A673 (cell line): ENCODE data around the gene AMIGO1. TPM values are rescaled to one million over a fixed set of nuclear protein-coding genes. Genes with fewer than 3 reads are reported as not detected.

Source experiments
- BruUV-seq: library from RNA; stranded (reverse); fragments of 400-500 nt; replicated peaks from 2 replicates; lab custom pipeline; 2021; lab: Mats Ljungman, UMichigan
- CTCF ChIA-PET: fragments of 300-600 bp; sonication (Branson Sonifier 250); formaldehyde crosslinking; loops from one replicate; lab custom pipeline; 2022; ENCODE audit warnings: antibody characterized with exemption; lab: Charles Lee
- POLR2A ChIA-PET: fragments of 300-600 bp; sonication (Branson Sonifier 250); formaldehyde crosslinking; loops from one replicate; lab custom pipeline; 2022; ENCODE audit warnings: antibody characterized with exemption; ENCODE audit not compliant: low non-redundant PET; lab: Charles Lee
- DNase-seq: peaks from one replicate; pipeline ENCODE4 v3.0.0-alpha.2; 2015; ENCODE audit warnings: low spot score
- H3K27ac ChIP-seq: fragments of 200-600 bp; sonication (generic); 2 replicates; pipeline ENCODE4 v1.5.1; 2016; ENCODE audit warnings: mixed run types, low read depth, mild to moderate bottlenecking, mixed read lengths, antibody characterized with exemption, low read length; ENCODE audit not compliant: poor library complexity, severe bottlenecking
- H3K27me3 ChIP-seq: fragments of 200-600 bp; sonication (generic); replicated peaks from 2 replicates; pipeline ENCODE4 v1.6.1; 2017; ENCODE audit warnings: mixed run types, low read depth, mild to moderate bottlenecking, mixed read lengths, antibody characterized with exemption, low read length; ENCODE audit not compliant: insufficient read depth, poor library complexity
- H3K36me3 ChIP-seq: fragments of 200-600 bp; sonication (generic); 2 replicates; pipeline ENCODE4 v1.6.1; 2016; ENCODE audit warnings: mixed run types, mild to moderate bottlenecking, mixed read lengths, antibody characterized with exemption, low read length; ENCODE audit not compliant: insufficient read depth, poor library complexity, severe bottlenecking
- H3K4me1 ChIP-seq: fragments of 200-600 bp; sonication (generic); 2 replicates; pipeline ENCODE4 v1.6.1; 2017; ENCODE audit warnings: mixed run types, mild to moderate bottlenecking, mixed read lengths, antibody characterized with exemption, low read length; ENCODE audit not compliant: insufficient read depth, poor library complexity, severe bottlenecking
- H3K4me3 ChIP-seq: fragments of 200-600 bp; sonication (generic); 2 replicates; pipeline ENCODE4 v1.5.1; 2016; ENCODE audit warnings: low read depth, mixed run types, mild to moderate bottlenecking, mixed read lengths, low read length; ENCODE audit not compliant: poor library complexity, severe bottlenecking
- H3K9me3 ChIP-seq: fragments of 200-600 bp; sonication (generic); 2 replicates; pipeline ENCODE4 v1.6.1; 2016; ENCODE audit warnings: mixed run types, low read depth, mild to moderate bottlenecking, mixed read lengths, antibody characterized with exemption, low read length; ENCODE audit not compliant: poor library complexity, severe bottlenecking
- EZH2 ChIP-seq: fragments of 200-600 bp; sonication (generic); IDR thresholded peaks from 2 replicates; pipeline ENCODE4 v1.6.1; 2017; ENCODE audit warnings: borderline replicate concordance, low read depth, mild to moderate bottlenecking, mixed read lengths, antibody characterized with exemption, low read length; ENCODE audit not compliant: poor library complexity, severe bottlenecking
- intact Hi-C: fragments of 100-400 bp; cut with micrococcal nuclease; formaldehyde crosslinking; loops from one replicate; pipeline ENCODE4 v1.10.0; 2022; ENCODE audit not compliant: unreplicated experiment
- total RNA-seq: library from RNA; stranded (reverse); gene quantifications from 2 replicates; pipeline ENCODE4 v1.2.3, GENCODE V29; 2021
- TF ChIP-seq, protein P1 (sequence below): fragments of 300-800, 200-600 bp; sonication (generic); conservative IDR thresholded peaks from 2 replicates; pipeline ENCODE4 v1.5.1; 2017; ENCODE audit warnings: low read depth, mild to moderate bottlenecking, antibody characterized with exemption, low read length, moderate library complexity, mixed read lengths

The AMIGO1 gene
- total RNA-seq, 1 experiment from 2014 or later, result 1.8 TPM

DNA sequence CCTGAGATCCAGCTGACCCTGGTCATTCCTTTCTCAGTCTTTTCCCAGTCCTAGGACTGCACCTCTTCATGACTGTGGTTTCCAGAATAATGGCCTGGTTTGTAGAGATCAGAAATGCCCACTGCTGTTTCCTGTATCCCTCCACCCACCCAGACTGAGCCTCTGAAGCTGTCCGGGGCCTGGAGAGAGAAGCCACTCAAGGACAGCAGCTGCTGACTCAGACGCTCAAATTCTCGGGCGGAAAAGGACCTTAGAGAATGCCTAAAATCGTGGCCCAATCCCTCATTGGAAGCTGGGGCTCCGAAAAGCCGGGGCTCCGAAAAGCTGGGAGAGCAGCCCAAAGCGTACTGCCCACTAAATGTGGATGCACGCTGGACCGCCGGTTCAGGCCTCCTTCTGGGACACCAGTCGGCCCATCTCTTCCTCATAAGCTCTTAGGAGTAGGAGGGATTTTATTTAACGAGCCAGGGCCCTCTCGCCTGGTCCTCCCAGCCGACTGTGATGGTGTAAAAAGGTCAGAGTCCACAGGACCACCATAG lies 22.4 kb upstream of the AMIGO1 start:
- intact Hi-C loops, result loop anchor here (2.0 to 5.0 kb wide), 2 partner anchors 33 to 270 kb away; no protein-coding TSS in a partner anchor
- no TSS peak for BruUV-seq
- no peaks in the 10 kb centered on the region for H3K36me3 ChIP-seq
- no peak for TF ChIP-seq EZH2
- no peaks in the 10 kb centered on the region for H3K27me3 ChIP-seq
- DNase-seq, result no peak
- ChIA-PET CTCF (interaction anchor here (0.8 to 2.7 kb wide), 8 partner anchors 8 to 330 kb away, joined by 3 to 28 read pairs (median 5); partner anchors contain the start of gene CYB561D1), POLR2A (no interaction called here)
- H3K9me3 ChIP-seq, result no peaks in the 10 kb centered on the region
- H3K27ac ChIP-seq, result no peak overlapping the region
- no peak overlapping the region for H3K4me3 ChIP-seq
- peaks cover 8% of the 10 kb centered on the region for H3K4me1 ChIP-seq

DNA sequence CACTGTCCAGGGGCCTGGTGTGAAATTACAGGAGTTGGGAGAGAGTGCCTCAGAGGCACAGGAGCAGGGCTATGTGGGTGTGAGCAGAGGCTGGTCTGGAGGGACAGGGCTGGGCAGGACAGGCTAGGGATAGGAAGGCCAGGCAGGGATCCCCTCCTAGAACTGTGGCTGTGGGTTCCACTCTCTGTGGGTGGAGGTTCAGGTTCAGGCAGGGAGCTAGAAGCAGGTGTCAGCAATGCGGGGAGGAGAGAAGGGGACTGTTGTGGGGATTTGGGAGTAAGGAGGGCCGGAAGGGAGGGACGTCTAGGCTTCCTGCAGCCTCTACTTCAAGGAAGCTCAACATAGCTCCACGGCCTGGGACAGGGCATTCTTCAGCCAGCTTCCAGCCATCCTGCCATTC lies 21.9 kb upstream of the AMIGO1 start:
- Histone ChIP-seq H3K9me3 (no peaks in the 10 kb centered on the region), H3K4me1 (peaks cover 8% of the 10 kb centered on the region), H3K4me3 (no peak overlapping the region), H3K36me3 (no peaks in the 10 kb centered on the region), H3K27me3 (no peaks in the 10 kb centered on the region), H3K27ac (no peak overlapping the region)
- BruUV-seq, result no TSS peak
- TF ChIP-seq, protein P1, sequence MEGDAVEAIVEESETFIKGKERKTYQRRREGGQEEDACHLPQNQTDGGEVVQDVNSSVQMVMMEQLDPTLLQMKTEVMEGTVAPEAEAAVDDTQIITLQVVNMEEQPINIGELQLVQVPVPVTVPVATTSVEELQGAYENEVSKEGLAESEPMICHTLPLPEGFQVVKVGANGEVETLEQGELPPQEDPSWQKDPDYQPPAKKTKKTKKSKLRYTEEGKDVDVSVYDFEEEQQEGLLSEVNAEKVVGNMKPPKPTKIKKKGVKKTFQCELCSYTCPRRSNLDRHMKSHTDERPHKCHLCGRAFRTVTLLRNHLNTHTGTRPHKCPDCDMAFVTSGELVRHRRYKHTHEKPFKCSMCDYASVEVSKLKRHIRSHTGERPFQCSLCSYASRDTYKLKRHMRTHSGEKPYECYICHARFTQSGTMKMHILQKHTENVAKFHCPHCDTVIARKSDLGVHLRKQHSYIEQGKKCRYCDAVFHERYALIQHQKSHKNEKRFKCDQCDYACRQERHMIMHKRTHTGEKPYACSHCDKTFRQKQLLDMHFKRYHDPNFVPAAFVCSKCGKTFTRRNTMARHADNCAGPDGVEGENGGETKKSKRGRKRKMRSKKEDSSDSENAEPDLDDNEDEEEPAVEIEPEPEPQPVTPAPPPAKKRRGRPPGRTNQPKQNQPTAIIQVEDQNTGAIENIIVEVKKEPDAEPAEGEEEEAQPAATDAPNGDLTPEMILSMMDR, result no peak
- no peak for TF ChIP-seq EZH2
- DNase-seq, result no peak
- CTCF ChIA-PET, result interaction anchor here (1.0 to 2.7 kb wide), 5 partner anchors 8 to 254 kb away, joined by 3 to 28 read pairs (median 6); partner anchors contain the start of gene CYB561D1
- POLR2A ChIA-PET, result no interaction called here
- intact Hi-C loops, result loop anchor here (5.0 kb wide), 1 partner anchor 269 kb away; no protein-coding TSS in a partner anchor

DNA sequence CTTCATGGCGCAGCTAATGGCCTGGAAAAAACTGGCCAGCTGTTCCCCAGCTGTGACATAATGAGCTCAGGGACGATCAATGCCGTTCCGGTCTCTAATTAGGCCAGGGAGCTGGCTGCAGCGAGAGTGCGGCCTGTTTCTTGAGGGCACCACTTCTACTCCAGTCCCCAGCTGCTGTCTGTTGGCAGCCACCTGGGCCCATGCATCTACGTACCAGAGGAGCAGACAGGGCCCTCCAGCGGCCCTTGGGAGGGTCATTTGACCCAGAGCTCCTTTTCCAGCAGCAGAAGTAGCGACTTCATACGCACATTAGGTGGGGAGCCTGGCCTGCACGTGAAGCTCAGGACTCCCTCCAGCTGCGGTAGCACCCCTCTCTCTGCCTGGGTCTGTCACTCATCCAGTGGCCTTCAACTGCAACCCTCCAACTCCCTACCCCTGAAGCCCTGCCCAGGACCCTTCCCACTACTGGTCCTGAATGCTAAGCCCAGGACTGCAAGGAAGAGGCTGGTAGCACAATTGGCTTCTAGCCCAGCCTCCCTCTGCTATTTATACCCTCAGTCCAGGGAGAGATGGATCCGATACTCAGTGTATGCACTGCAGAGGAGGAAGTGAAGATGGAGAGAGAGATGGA lies 21.0 kb upstream of the AMIGO1 start:
- Histone ChIP-seq H3K27ac (no peak overlapping the region), H3K27me3 (no peaks in the 10 kb centered on the region), H3K4me3 (no peak overlapping the region), H3K4me1 (peaks cover 8% of the 10 kb centered on the region), H3K9me3 (no peaks in the 10 kb centered on the region), H3K36me3 (no peaks in the 10 kb centered on the region)
- intact Hi-C loops, result loop anchor here (5.0 kb wide), 1 partner anchor 268 kb away; no protein-coding TSS in a partner anchor
- no peak for DNase-seq
- CTCF ChIA-PET, result no interaction called here
- TF ChIP-seq EZH2, result no peak
- TF ChIP-seq, protein P1, result no peak
- no TSS peak for BruUV-seq
- POLR2A ChIA-PET, result interaction anchor here (0.6 kb wide), 1 partner anchor 19 kb away, joined by 3 read pairs; no protein-coding TSS in a partner anchor
